H9 (cell line): ENCODE results near the gene ARFGEF2. TPM values are rescaled to one million over a fixed set of nuclear protein-coding genes. Genes with fewer than 3 reads are reported as not detected.

Experiments
- DNase-seq: peaks from one replicate; pipeline ENCODE4 v3.0.0-alpha.2; 2017
- H2AFZ ChIP-seq: one replicate; pipeline ENCODE4 v1.6.1; 2013; ENCODE audit warnings: mild to moderate bottlenecking, low read length, control low read depth, moderate library complexity
- H2AK5ac ChIP-seq: 2 replicates; pipeline ENCODE4 v1.6.1; 2013; ENCODE audit warnings: low read length, control low read depth, mixed read lengths; ENCODE audit not compliant: insufficient read length
- H2BK120ac ChIP-seq: one replicate; pipeline ENCODE4 v1.6.1; 2013; ENCODE audit warnings: low read depth, mild to moderate bottlenecking, low read length, control low read depth, inconsistent platforms; ENCODE audit not compliant: poor library complexity, severe bottlenecking
- H2BK12ac ChIP-seq: 2 replicates; pipeline ENCODE4 v1.6.1; 2013; ENCODE audit warnings: low read length, control low read depth, mixed read lengths, low read depth; ENCODE audit not compliant: insufficient read length
- H2BK15ac ChIP-seq: 2 replicates; pipeline ENCODE4 v1.6.1; 2013; ENCODE audit warnings: low read depth, low read length, control low read depth
- H2BK20ac ChIP-seq: one replicate; pipeline ENCODE4 v1.6.1; 2013; ENCODE audit warnings: low read depth, mild to moderate bottlenecking, low read length, control low read depth, inconsistent platforms; ENCODE audit not compliant: poor library complexity, severe bottlenecking
- H2BK5ac ChIP-seq: 2 replicates; pipeline ENCODE4 v1.6.1; 2013; ENCODE audit warnings: low read length, control low read depth, mixed read lengths; ENCODE audit not compliant: insufficient read length
- H3K14ac ChIP-seq: 2 replicates; pipeline ENCODE4 v1.6.1; 2013; ENCODE audit warnings: low read length, control low read depth; ENCODE audit not compliant: insufficient read depth
- H3K18ac ChIP-seq: 2 replicates; pipeline ENCODE4 v1.6.1; 2013; ENCODE audit warnings: low read depth, mild to moderate bottlenecking, mixed read lengths, low read length, control low read depth; ENCODE audit not compliant: insufficient read length
- H3K23ac ChIP-seq: 2 replicates; pipeline ENCODE4 v1.6.1; 2013; ENCODE audit warnings: low read length, control low read depth, mixed read lengths, low read depth; ENCODE audit not compliant: insufficient read length
- H3K23me2 ChIP-seq: 2 replicates; pipeline ENCODE4 v1.6.1; 2013; ENCODE audit warnings: low read depth, mild to moderate bottlenecking, mixed read lengths, low read length, control low read depth; ENCODE audit not compliant: insufficient read length, poor library complexity, severe bottlenecking
- H3K27ac ChIP-seq: 2 replicates; pipeline ENCODE4 v1.5.1; 2013; ENCODE audit warnings: low read length, control low read depth, mixed read lengths, low read depth; ENCODE audit not compliant: insufficient read length
- H3K27me3 ChIP-seq: 2 replicates; pipeline ENCODE4 v1.6.1; 2013; ENCODE audit warnings: low read length, control low read depth, inconsistent platforms; ENCODE audit not compliant: insufficient read depth
- H3K4ac ChIP-seq: 2 replicates; pipeline ENCODE4 v1.6.1; 2013; ENCODE audit warnings: low read depth, mild to moderate bottlenecking, control low read depth, inconsistent platforms, low read length, moderate library complexity
- H3K4me1 ChIP-seq: 2 replicates; pipeline ENCODE4 v1.6.1; 2013; ENCODE audit warnings: low read length, control low read depth, inconsistent platforms; ENCODE audit not compliant: insufficient read depth
- H3K4me2 ChIP-seq: 2 replicates; pipeline ENCODE4 v1.6.1; 2013; ENCODE audit warnings: low read length, control low read depth, mixed read lengths; ENCODE audit not compliant: insufficient read length, insufficient read depth
- H3K56ac ChIP-seq: 2 replicates; pipeline ENCODE4 v1.6.1; 2013; ENCODE audit warnings: low read depth, mild to moderate bottlenecking, mixed read lengths, low read length, control low read depth; ENCODE audit not compliant: insufficient read length
- H3K79me1 ChIP-seq: 2 replicates; pipeline ENCODE4 v1.6.1; 2013; ENCODE audit warnings: low read depth, mild to moderate bottlenecking, moderate library complexity, low read length, control low read depth, inconsistent platforms; ENCODE audit not compliant: insufficient read depth, poor library complexity, severe bottlenecking
- H3K79me2 ChIP-seq: 2 replicates; pipeline ENCODE4 v1.6.1; 2013; ENCODE audit warnings: low read length, control low read depth, inconsistent platforms; ENCODE audit not compliant: insufficient read depth
- H3K9ac ChIP-seq: 2 replicates; pipeline ENCODE4 v1.6.1; 2013; ENCODE audit warnings: low read length, control low read depth, mixed read lengths; ENCODE audit not compliant: insufficient read length; ENCODE audit errors: extremely low read depth
- H3K9me3 ChIP-seq: one replicate; pipeline ENCODE4 v1.6.1; 2013; ENCODE audit warnings: low read depth, low read length, inconsistent platforms; ENCODE audit not compliant: control insufficient read depth
- H3T11ph ChIP-seq: one replicate; pipeline ENCODE4 v1.6.1; 2013; ENCODE audit warnings: mild to moderate bottlenecking, low read length, control low read depth, inconsistent platforms
- H4K20me1 ChIP-seq: one replicate; pipeline ENCODE4 v1.6.1; 2013; ENCODE audit not compliant: control insufficient read depth, insufficient read length, insufficient read depth
- H4K5ac ChIP-seq: 2 replicates; pipeline ENCODE4 v1.6.1; 2013; ENCODE audit warnings: low read depth, mild to moderate bottlenecking, mixed read lengths, low read length, control low read depth; ENCODE audit not compliant: insufficient read length
- H4K8ac ChIP-seq: replicated peaks from 2 replicates; pipeline ENCODE4 v1.6.1; 2013; ENCODE audit warnings: low read length, control low read depth, mixed read lengths, low read depth; ENCODE audit not compliant: insufficient read length
- H4K91ac ChIP-seq: 2 replicates; pipeline ENCODE4 v1.6.1; 2013; ENCODE audit warnings: low read depth, mild to moderate bottlenecking, moderate library complexity, mixed read lengths, low read length, control low read depth; ENCODE audit not compliant: insufficient read length
- H3K27ac Mint-ChIP-seq, 3 experiments: 2 replicates in 2 of 3; 3 replicates in 1 of 3; pipeline ENCODE4 v1.8.0; 2020 to 2021; ENCODE audit warnings: mixed read lengths in 3 of 3, mild to moderate bottlenecking in 1 of 3, moderate library complexity in 1 of 3
- H3K27me3 Mint-ChIP-seq: 2 replicates; pipeline ENCODE4 v1.8.0; 2021; ENCODE audit warnings: low read depth, mild to moderate bottlenecking, moderate library complexity, mixed read lengths
- H3K36me3 Mint-ChIP-seq, 3 experiments: 2 replicates in 2 of 3; 3 replicates in 1 of 3; pipeline ENCODE4 v1.8.0; 2020 to 2021; ENCODE audit warnings: low read depth in 3 of 3, mixed read lengths in 3 of 3; ENCODE audit not compliant: insufficient read depth in 1 of 3
- H3K4me1 Mint-ChIP-seq, 2 experiments: 2 replicates each; pipeline ENCODE4 v1.8.0; 2020; ENCODE audit warnings: mixed read lengths in 2 of 2
- H3K4me3 Mint-ChIP-seq, 2 experiments: 2 replicates in 1 of 2; 3 replicates in 1 of 2; pipeline ENCODE4 v1.8.0; 2020 to 2021; ENCODE audit warnings: mild to moderate bottlenecking in 2 of 2, mixed read lengths in 2 of 2, moderate library complexity in 1 of 2
- H3K9me3 Mint-ChIP-seq, 2 experiments: 2 replicates in 1 of 2; 3 replicates in 1 of 2; pipeline ENCODE4 v1.8.0; 2020; ENCODE audit warnings: mild to moderate bottlenecking in 2 of 2, mixed read lengths in 2 of 2, moderate library complexity in 1 of 2
- CTCF ChIP-seq: fragments of 200-600 bp; sonication (generic); conservative IDR thresholded peaks from 3 replicates; pipeline ENCODE4 v1.8.0; 2021; ENCODE audit warnings: antibody characterized with exemption, mild to moderate bottlenecking
- WGBS: extraction: QIAGEN DNeasy Blood & Tissue Kit; methylation state at CpG from one replicate; pipeline ENCODE4 v1.1.7; 2013; ENCODE audit warnings: missing lambda C conversion rate, low lambda C conversion rate, mixed read lengths; ENCODE audit not compliant: insufficient read length; ENCODE audit errors: extremely low coverage; 5-methylcytosine and 5-hydroxymethylcytosine counted together
- total RNA-seq: library from RNA; stranded (reverse); gene quantifications from 2 replicates; pipeline ENCODE4 v1.2.1, GENCODE V29; 2021

Gene ARFGEF2
- total RNA-seq, 1 experiment from 2014 or later = 16.6 TPM

- Histone ChIP-seq H3K4me1 (no peaks in the 10 kb centered on the region), H3K9me3 (peaks cover 7% of the 10 kb centered on the region), H3K9ac (no peak overlapping the region), H4K91ac (no peak overlapping the region), H2AK5ac (no peak overlapping the region), H3K14ac (no peak overlapping the region), H3T11ph (no peak overlapping the region), H3K27ac (no peak overlapping the region), H3K23me2 (no peaks in the 10 kb centered on the region), H2AFZ (no peak overlapping the region), H3K79me2 (no peaks in the 10 kb centered on the region), H4K5ac (no peak overlapping the region), H3K79me1 (no peaks in the 10 kb centered on the region), H3K4ac (no peak overlapping the region), H3K18ac (no peak overlapping the region), H3K4me2 (no peak overlapping the region), H2BK120ac (no peak overlapping the region), H2BK12ac (no peak overlapping the region), H3K23ac (no peak overlapping the region), H4K20me1 (no peaks in the 10 kb centered on the region), H3K56ac (no peak overlapping the region), H2BK5ac (no peak overlapping the region), H2BK15ac (no peak overlapping the region), H3K27me3 (no peaks in the 10 kb centered on the region), H4K8ac (no peak overlapping the region), H2BK20ac (no peak overlapping the region)
- peaks cover 36% of the 10 kb centered on the region for H3K27me3 Mint-ChIP-seq
- no peak overlapping the region for H3K4me3 Mint-ChIP-seq
- H3K36me3 Mint-ChIP-seq = peaks cover 0 to 6% (median 0%) of the 10 kb centered on the region in 3 experiments; a peak in 2 of 7 replicates
- peaks cover 17 to 22% of the 10 kb centered on the region in 2 experiments; a peak in 4 of 5 replicates for H3K9me3 Mint-ChIP-seq
- no peak for DNase-seq
- H3K27ac Mint-ChIP-seq = no peak overlapping the region
- H3K4me1 Mint-ChIP-seq = no peaks in the 10 kb centered on the region
- WGBS = no CpG with 5 or more reads among the region's 2 CpGs
- no peak for TF ChIP-seq CTCF
These were observed 11.6 kb upstream of the ARFGEF2 start for GRCh38 chr20:48909910-48910309.
